ENCODE measurements around the gene CMTR1.

- TF ChIP-seq EZH2phosphoT487 (IDR thresholded peaks at IDR 0.05; ENCODE audit: borderline replicate concordance, low read depth, low read length) (no peak), CTCF (conservative IDR thresholded peaks at IDR 0.05; ENCODE audit: low read length) (no peak)
Measured at GRCh38 chr6:37511201-37511600, 78.2 kb downstream of the CMTR1 start.
